Measurements from ENCODE around the gene XRCC1.

DNA sequence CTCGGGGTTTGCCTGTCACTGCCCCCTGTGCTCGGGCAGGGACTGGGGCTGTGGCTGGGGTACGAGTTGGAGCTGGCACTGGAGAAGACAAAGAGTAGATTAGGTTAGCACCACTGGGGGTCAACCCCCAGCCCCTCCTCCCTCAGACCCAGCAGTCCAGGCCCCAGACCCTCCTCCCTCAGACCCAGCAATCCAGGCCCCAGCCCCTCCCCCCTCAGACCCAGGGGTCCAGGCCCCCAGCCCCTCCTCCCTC, 23.2 kb downstream of the XRCC1 start:
- TF ChIP-seq, protein P1, sequence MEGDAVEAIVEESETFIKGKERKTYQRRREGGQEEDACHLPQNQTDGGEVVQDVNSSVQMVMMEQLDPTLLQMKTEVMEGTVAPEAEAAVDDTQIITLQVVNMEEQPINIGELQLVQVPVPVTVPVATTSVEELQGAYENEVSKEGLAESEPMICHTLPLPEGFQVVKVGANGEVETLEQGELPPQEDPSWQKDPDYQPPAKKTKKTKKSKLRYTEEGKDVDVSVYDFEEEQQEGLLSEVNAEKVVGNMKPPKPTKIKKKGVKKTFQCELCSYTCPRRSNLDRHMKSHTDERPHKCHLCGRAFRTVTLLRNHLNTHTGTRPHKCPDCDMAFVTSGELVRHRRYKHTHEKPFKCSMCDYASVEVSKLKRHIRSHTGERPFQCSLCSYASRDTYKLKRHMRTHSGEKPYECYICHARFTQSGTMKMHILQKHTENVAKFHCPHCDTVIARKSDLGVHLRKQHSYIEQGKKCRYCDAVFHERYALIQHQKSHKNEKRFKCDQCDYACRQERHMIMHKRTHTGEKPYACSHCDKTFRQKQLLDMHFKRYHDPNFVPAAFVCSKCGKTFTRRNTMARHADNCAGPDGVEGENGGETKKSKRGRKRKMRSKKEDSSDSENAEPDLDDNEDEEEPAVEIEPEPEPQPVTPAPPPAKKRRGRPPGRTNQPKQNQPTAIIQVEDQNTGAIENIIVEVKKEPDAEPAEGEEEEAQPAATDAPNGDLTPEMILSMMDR (conservative IDR thresholded peaks at IDR 0.05; ENCODE audit: low read length) = no peak
- TF ChIP-seq EZH2phosphoT487 (IDR thresholded peaks at IDR 0.05; ENCODE audit: borderline replicate concordance, low read depth, low read length) = no peak

Data from OCI-LY7 (cell line).